ENCODE data around the gene PRIM1.

The PRIM1 gene

GRCh38 chr12:56785141-56785865 is 33.2 kb upstream of the PRIM1 start:
- Histone ChIP-seq H3K4me3 (ENCODE audit: low read depth, low read length) (no peak overlapping the region), H3K27ac (ENCODE audit: extremely low read depth, low read depth, low read length) (no peak overlapping the region), H3K36me3 (ENCODE audit: control insufficient read depth in 2 of 2, insufficient read depth in 1 of 2, low read length in 2 of 2) (no peaks in the 10 kb centered on the region), H3K4me1 (ENCODE audit: control insufficient read depth, insufficient read depth, low read length) (no peaks in the 10 kb centered on the region), H3K9me3 (ENCODE audit: control insufficient read depth, insufficient read depth, low read depth, low read length) (no peaks in the 10 kb centered on the region)
- TF ChIP-seq ZFHX2 (tag by site-specific recombination; conservative IDR thresholded peaks at IDR 0.05): peak; percentile 35; the same call in 1 of the 2 replicates
- TF ChIP-seq ZNF776 (tag by site-specific recombination; IDR thresholded peaks at IDR 0.05; ENCODE audit: borderline replicate concordance): no peak
- peak; percentile 64 for TF ChIP-seq EGR2 (tag by site-specific recombination; IDR thresholded peaks at IDR 0.05; ENCODE audit: low read depth)
- no peak for TF ChIP-seq ZNF624 (tag by site-specific recombination; IDR thresholded peaks at IDR 0.05)
- no peak for TF ChIP-seq KLF16 (tag by site-specific recombination; IDR thresholded peaks at IDR 0.05)
- POLR2A ChIA-PET: no interaction called here
- CTCF ChIA-PET: interaction anchor here (0.6 to 1.0 kb wide), 3 partner anchors 17 to 216 kb away, joined by 3 read pairs; no protein-coding TSS in a partner anchor

- no peak for TF ChIP-seq ZNF184 (tag by site-specific recombination; IDR thresholded peaks at IDR 0.05)
- TF ChIP-seq ZNF311 (tag by site-specific recombination; IDR thresholded peaks at IDR 0.05; ENCODE audit: borderline replicate concordance): no peak
- TF ChIP-seq ZNF521 (tag by site-specific recombination; IDR thresholded peaks at IDR 0.05): no peak
- TF ChIP-seq, protein P1, sequence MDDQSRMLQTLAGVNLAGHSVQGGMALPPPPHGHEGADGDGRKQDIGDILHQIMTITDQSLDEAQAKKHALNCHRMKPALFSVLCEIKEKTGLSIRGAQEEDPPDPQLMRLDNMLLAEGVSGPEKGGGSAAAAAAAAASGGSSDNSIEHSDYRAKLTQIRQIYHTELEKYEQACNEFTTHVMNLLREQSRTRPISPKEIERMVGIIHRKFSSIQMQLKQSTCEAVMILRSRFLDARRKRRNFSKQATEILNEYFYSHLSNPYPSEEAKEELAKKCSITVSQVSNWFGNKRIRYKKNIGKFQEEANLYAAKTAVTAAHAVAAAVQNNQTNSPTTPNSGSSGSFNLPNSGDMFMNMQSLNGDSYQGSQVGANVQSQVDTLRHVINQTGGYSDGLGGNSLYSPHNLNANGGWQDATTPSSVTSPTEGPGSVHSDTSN (CRISPR knock-in tag; IDR thresholded peaks at IDR 0.05): no peak
- TF ChIP-seq ZNF639 (tag by site-specific recombination; IDR thresholded peaks at IDR 0.05): no peak
- H3K36me3 ChIP-seq (ENCODE audit: control insufficient read depth in 2 of 2, insufficient read depth in 1 of 2, low read length in 2 of 2): no peaks in the 10 kb centered on the region
- H3K9me3 ChIP-seq (ENCODE audit: control insufficient read depth, insufficient read depth, low read depth, low read length): no peaks in the 10 kb centered on the region
- no peak overlapping the region for H3K27ac ChIP-seq (ENCODE audit: extremely low read depth, low read depth, low read length)
- no peak overlapping the region for H3K4me3 ChIP-seq (ENCODE audit: low read depth, low read length)
- ChIA-PET CTCF (no interaction called here), POLR2A (no interaction called here)
- no peaks in the 10 kb centered on the region for H3K4me1 ChIP-seq (ENCODE audit: control insufficient read depth, insufficient read depth, low read length)
These were observed 29.6 kb upstream of the PRIM1 start for GRCh38 chr12:56781726-56782125.

GRCh38 chr12:56778756-56779155 is 26.6 kb upstream of the PRIM1 start:
- Histone ChIP-seq H3K36me3 (ENCODE audit: control insufficient read depth in 2 of 2, insufficient read depth in 1 of 2, low read length in 2 of 2) (no peaks in the 10 kb centered on the region), H3K27ac (ENCODE audit: extremely low read depth, low read depth, low read length) (no peak overlapping the region), H3K9me3 (ENCODE audit: control insufficient read depth, insufficient read depth, low read depth, low read length) (no peaks in the 10 kb centered on the region), H3K4me1 (ENCODE audit: control insufficient read depth, insufficient read depth, low read length) (no peaks in the 10 kb centered on the region), H3K4me3 (ENCODE audit: low read depth, low read length) (no peak overlapping the region)
- ChIA-PET CTCF (no interaction called here), POLR2A (no interaction called here)
- no peak for TF ChIP-seq WT1 (tag by site-specific recombination; IDR thresholded peaks at IDR 0.05)

DNA sequence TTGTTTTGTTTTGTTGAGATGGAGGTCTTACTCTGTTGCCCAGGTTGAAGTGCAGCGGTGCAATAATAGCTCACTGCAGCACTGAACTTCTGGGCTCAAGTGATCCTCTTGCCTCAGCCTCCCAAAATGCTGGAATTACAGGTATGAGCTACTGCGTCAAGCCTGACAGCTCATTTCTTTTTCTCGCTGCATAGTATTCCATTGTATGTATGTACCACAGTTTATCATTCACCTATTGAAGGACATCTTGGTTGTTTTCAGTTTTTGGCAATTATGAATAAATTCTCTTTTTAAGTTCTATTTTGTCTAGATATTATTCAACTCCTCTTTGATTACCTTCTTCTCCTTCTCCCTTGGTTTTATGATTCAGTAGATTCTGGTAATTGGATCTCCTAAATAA is 24.5 kb upstream of the PRIM1 start:
- H3K27ac ChIP-seq (ENCODE audit: extremely low read depth, low read depth, low read length): no peak overlapping the region
- no peaks in the 10 kb centered on the region for H3K4me1 ChIP-seq (ENCODE audit: control insufficient read depth, insufficient read depth, low read length)
- ChIA-PET POLR2A (no interaction called here), CTCF (interaction anchor here (1.3 kb wide), 1 partner anchor 13 kb away, joined by 3 read pairs; the partner anchor contains the start of gene HSD17B6)
- no peaks in the 10 kb centered on the region for H3K9me3 ChIP-seq (ENCODE audit: control insufficient read depth, insufficient read depth, low read depth, low read length)
- TF ChIP-seq ZNF146 (tag by site-specific recombination; IDR thresholded peaks at IDR 0.05): peak; percentile 61
- TF ChIP-seq ZNF624 (tag by site-specific recombination; IDR thresholded peaks at IDR 0.05): no peak
- H3K36me3 ChIP-seq (ENCODE audit: control insufficient read depth in 2 of 2, insufficient read depth in 1 of 2, low read length in 2 of 2): no peaks in the 10 kb centered on the region
- H3K4me3 ChIP-seq (ENCODE audit: low read depth, low read length): no peak overlapping the region

GRCh38 chr12:56775638-56776037 is 23.5 kb upstream of the PRIM1 start:
- Histone ChIP-seq H3K4me1 (ENCODE audit: control insufficient read depth, insufficient read depth, low read length) (no peaks in the 10 kb centered on the region), H3K4me3 (ENCODE audit: low read depth, low read length) (no peak overlapping the region), H3K9me3 (ENCODE audit: control insufficient read depth, insufficient read depth, low read depth, low read length) (no peaks in the 10 kb centered on the region), H3K36me3 (ENCODE audit: control insufficient read depth in 2 of 2, insufficient read depth in 1 of 2, low read length in 2 of 2) (no peaks in the 10 kb centered on the region), H3K27ac (ENCODE audit: extremely low read depth, low read depth, low read length) (no peak overlapping the region)
- ChIA-PET POLR2A (no interaction called here), CTCF (no interaction called here)
- TF ChIP-seq ZNF623 (tag by site-specific recombination; IDR thresholded peaks at IDR 0.05) (no peak), ZNF211 (tag by site-specific recombination; IDR thresholded peaks at IDR 0.05; ENCODE audit: low read depth) (no peak), ZNF830 (tag by site-specific recombination; IDR thresholded peaks at IDR 0.05; ENCODE audit: low read depth) (no peak), ZNF837 (tag by site-specific recombination; IDR thresholded peaks at IDR 0.05) (no peak), KLF10 (tag by site-specific recombination; IDR thresholded peaks at IDR 0.05) (no peak), ZNF426 (tag by site-specific recombination; IDR thresholded peaks at IDR 0.05) (no peak), ZNF768 (tag by site-specific recombination; IDR thresholded peaks at IDR 0.05) (no peak), ZSCAN16 (tag by site-specific recombination; IDR thresholded peaks at IDR 0.05) (no peak)
- TF ChIP-seq, protein P2, sequence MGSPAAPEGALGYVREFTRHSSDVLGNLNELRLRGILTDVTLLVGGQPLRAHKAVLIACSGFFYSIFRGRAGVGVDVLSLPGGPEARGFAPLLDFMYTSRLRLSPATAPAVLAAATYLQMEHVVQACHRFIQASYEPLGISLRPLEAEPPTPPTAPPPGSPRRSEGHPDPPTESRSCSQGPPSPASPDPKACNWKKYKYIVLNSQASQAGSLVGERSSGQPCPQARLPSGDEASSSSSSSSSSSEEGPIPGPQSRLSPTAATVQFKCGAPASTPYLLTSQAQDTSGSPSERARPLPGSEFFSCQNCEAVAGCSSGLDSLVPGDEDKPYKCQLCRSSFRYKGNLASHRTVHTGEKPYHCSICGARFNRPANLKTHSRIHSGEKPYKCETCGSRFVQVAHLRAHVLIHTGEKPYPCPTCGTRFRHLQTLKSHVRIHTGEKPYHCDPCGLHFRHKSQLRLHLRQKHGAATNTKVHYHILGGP (tag by site-specific recombination; IDR thresholded peaks at IDR 0.05): no peak
